Pancreas (tissue), 10 donors: Measurements from ENCODE around the gene OPCML. TPM values are rescaled to one million over a fixed set of nuclear protein-coding genes. Genes with fewer than 3 reads are reported as not detected.

Experiments used
- ATAC-seq, 4 donors: fragments of 200-7000 bp; cut with Tn5 transposase; one replicate each; pipeline versions ENCODE4 v1.8.0 to v1.9.1; 2020; ENCODE audit warnings: mild to moderate bottlenecking in 4 of 4, moderate library complexity in 4 of 4
- DNase-seq, 6 donors: peaks; one replicate each; pipeline ENCODE4 v3.0.0-alpha.2; 2020
- FAIRE-seq: peaks from 2 replicates; lab custom pipeline; 2012; peaks lifted over from hg19 to GRCh38; lab: Jason Lieb, UNC
- H3K27ac ChIP-seq, 4 donors: fragments of 200-600 bp; sonication (generic); 1 replicate in 3 of 4; 2 replicates in 1 of 4; pipeline versions ENCODE4 v1.5.0 to v1.8.0; 2020
- H3K27me3 ChIP-seq, 4 donors: fragments of 200-600 bp; one replicate each; pipeline ENCODE4 v1.8.0; 2021
- H3K36me3 ChIP-seq, 3 donors: fragments of 200-600 bp; sonication (generic) in 1 of 3; one replicate each; pipeline versions ENCODE4 v1.5.0 to v1.8.0; 2020 to 2021
- H3K4me1 ChIP-seq, 3 donors: fragments of 200-600 bp; one replicate each; pipeline ENCODE4 v1.8.0; 2021
- H3K4me3 ChIP-seq, 4 donors: fragments of 200-600 bp; sonication (generic) in 2 of 4; one replicate each; pipeline versions ENCODE4 v1.5.0 to v1.8.0; 2020 to 2021
- H3K9me3 ChIP-seq, 4 donors: fragments of 200-600 bp; one replicate each; pipeline ENCODE4 v1.8.0; 2021
- CTCF ChIP-seq, 4 donors: fragments of 200-600 bp; sonication (generic) in 3 of 4; IDR thresholded peaks; one replicate each; pipeline versions ENCODE4 v1.5.0 to v1.8.0; 2021; ENCODE audit warnings: antibody characterized with exemption in 4 of 4
- WGBS, 2 donors: extraction: QIAGEN DNeasy Blood & Tissue Kit; methylation state at CpG; one replicate each; pipeline ENCODE4 v1.1.7; 2013; 5-methylcytosine and 5-hydroxymethylcytosine counted together
- intact Hi-C, 3 donors: fragments of 100-400 bp; cut with DNase I; formaldehyde crosslinking; loops; one replicate each; pipeline versions ENCODE4 v1.11.1 to v1.14.2; 2022
- polyA plus RNA-seq, 2 donors: library from polyadenylated mRNA; stranded (reverse); fragments of 200-250 nt; gene quantifications; one replicate each; pipeline ENCODE4 v1.2.3, GENCODE V29; 2013
- total RNA-seq, 6 donors: library from RNA; stranded (reverse); fragmentation: NEBNext Ultra II Directional in 4 of 6; extraction: Animal tissue kit (Norgen Biotek cat#: 25700) in 4 of 6; gene quantifications; one replicate each; pipeline versions ENCODE4 v1.2.1 to v1.2.4, GENCODE V29; 2021 to 2023
- donor health status: healthy with polysubstance abuse.
- donor health status: DM: no; HTN: no; CAD: no; lungs with moderate emphysema.
- donor health status: DM: no; HTN: no; CAD: no.
- donor health status: control.
- donor health status: control.
- donor health status: Bipolar disorder and iron deficiency.
- donor health status: DM: yes; HTN: yes; CAD: no.
- donor health status: DM: no; HTN: no; CAD: no.
- donor health status: DM: no; HTN: no; CAD: no.
- donor health status: DM: yes; HTN: yes; CAD: no.

Gene OPCML
- total and polyA plus RNA-seq, 8 donors = 0.05 to 0.31 (median 0.19) TPM

- TF ChIP-seq CTCF (IDR thresholded peaks at IDR 0.05) = no peak
- intact Hi-C loops = no loop called here
These were observed 360.0 kb downstream of the OPCML start for GRCh38 chr11:133172349-133172748.

GRCh38 chr11:133171374-133171773, 360.9 kb downstream of the OPCML start:
- intact Hi-C loops = no loop called here
- FAIRE-seq (no peak), ATAC-seq (no peak), DNase-seq (no peak)
- no peaks in the 10 kb centered on the region for H3K36me3 ChIP-seq
- no peaks in the 10 kb centered on the region for H3K4me1 ChIP-seq
- 20 to 31% methylated on average over 4 of the region's 4 CpGs for WGBS, 2 donors
- no peak overlapping the region for H3K27ac ChIP-seq
- no peak overlapping the region for H3K4me3 ChIP-seq
- no peak for TF ChIP-seq CTCF (IDR thresholded peaks at IDR 0.05)
- no peaks in the 10 kb centered on the region for H3K27me3 ChIP-seq
- no peaks in the 10 kb centered on the region for H3K9me3 ChIP-seq

More at GRCh38 chr11:133172349-133172748, 360.0 kb downstream of the OPCML start:
- FAIRE-seq (no peak), DNase-seq (no peak), ATAC-seq (no peak)
- Histone ChIP-seq H3K27ac (no peak overlapping the region), H3K9me3 (no peaks in the 10 kb centered on the region), H3K4me1 (no peaks in the 10 kb centered on the region), H3K27me3 (no peaks in the 10 kb centered on the region), H3K36me3 (no peaks in the 10 kb centered on the region), H3K4me3 (no peak overlapping the region)
- 68 to 72% methylated on average over 5 of the region's 5 CpGs for WGBS, 2 donors

GRCh38 chr11:133168016-133168415, 364.3 kb downstream of the OPCML start:
- ATAC-seq (no peak), FAIRE-seq (no peak), DNase-seq (no peak)
- Histone ChIP-seq H3K27ac (no peak overlapping the region), H3K36me3 (no peaks in the 10 kb centered on the region), H3K4me1 (peaks cover 0 to under 1% (median 0%) of the 10 kb centered on the region in 3 donors), H3K27me3 (no peaks in the 10 kb centered on the region), H3K9me3 (no peaks in the 10 kb centered on the region), H3K4me3 (no peak overlapping the region)
- WGBS, 2 donors = 82 to 94% methylated on average over 2 of the region's 2 CpGs
- no peak for TF ChIP-seq CTCF (IDR thresholded peaks at IDR 0.05)
- intact Hi-C loops = no loop called here

- Histone ChIP-seq H3K36me3 (no peaks in the 10 kb centered on the region), H3K27ac (no peak overlapping the region), H3K4me3 (no peak overlapping the region), H3K9me3 (no peaks in the 10 kb centered on the region), H3K4me1 (peaks cover 4 to 7% (median 5%) of the 10 kb centered on the region in 3 donors), H3K27me3 (no peaks in the 10 kb centered on the region)
- intact Hi-C loops = no loop called here
- ATAC-seq = no peak
- FAIRE-seq = no peak
- no peak for TF ChIP-seq CTCF (IDR thresholded peaks at IDR 0.05)
- no peak for DNase-seq
- 68 to 78% methylated on average over 3 of the region's 3 CpGs for WGBS, 2 donors
These were observed 365.6 kb downstream of the OPCML start for GRCh38 chr11:133166662-133167061.

- DNase-seq = no peak
- intact Hi-C loops = no loop called here
- no peak for FAIRE-seq
- H3K9me3 ChIP-seq = no peaks in the 10 kb centered on the region
- H3K27me3 ChIP-seq = no peaks in the 10 kb centered on the region
- no peak overlapping the region for H3K27ac ChIP-seq
- no peaks in the 10 kb centered on the region for H3K36me3 ChIP-seq
- H3K4me1 ChIP-seq = peaks cover 4 to 7% (median 5%) of the 10 kb centered on the region in 3 donors
- WGBS, 2 donors = 66 to 74% methylated on average over 7 of the region's 7 CpGs
- no peak for TF ChIP-seq CTCF (IDR thresholded peaks at IDR 0.05)
- no peak for ATAC-seq
- H3K4me3 ChIP-seq = no peak overlapping the region
These were observed 367.3 kb downstream of the OPCML start for GRCh38 chr11:133164986-133165385.
